Left lung (tissue), 10 donors: ENCODE data around the gene COBL. TPM values are rescaled to one million over a fixed set of nuclear protein-coding genes. Genes with fewer than 3 reads are reported as not detected.

Experiments used
- ATAC-seq: fragments of 200-7000 bp; cut with Tn5 transposase; one replicate; pipeline ENCODE4 v1.9.1; 2020; ENCODE audit warnings: moderate library complexity
- DNase-seq, 4 donors: peaks; one replicate each; pipeline ENCODE4 v3.0.0-alpha.2; 2013 to 2020
- H3K27ac ChIP-seq, 2 donors: fragments of 200-600 bp; sonication (generic) in 1 of 2; one replicate each; pipeline versions ENCODE4 v1.5.0 to v1.8.0; 2020 to 2021
- H3K27me3 ChIP-seq, 2 donors: fragments of 200-600 bp; sonication (generic) in 1 of 2; one replicate each; pipeline versions ENCODE4 v1.5.0 to v1.8.0; 2020 to 2021
- H3K36me3 ChIP-seq, 2 donors: fragments of 200-600 bp; sonication (generic) in 1 of 2; one replicate each; pipeline versions ENCODE4 v1.5.0 to v1.8.0; 2020 to 2021
- H3K4me1 ChIP-seq, 2 donors: fragments of 200-600 bp; one replicate each; pipeline ENCODE4 v1.8.0; 2021
- H3K4me3 ChIP-seq, 2 donors: fragments of 200-600 bp; sonication (generic) in 1 of 2; one replicate each; pipeline versions ENCODE4 v1.5.0 to v1.8.0; 2020 to 2021; ENCODE audit warnings: mild to moderate bottlenecking in 1 of 2
- H3K9me3 ChIP-seq, 2 donors: fragments of 200-600 bp; sonication (generic) in 1 of 2; one replicate each; pipeline versions ENCODE4 v1.5.0 to v1.8.0; 2020 to 2021
- CTCF ChIP-seq, 2 donors: fragments of 200-600 bp; sonication (generic) in 1 of 2; IDR thresholded peaks; one replicate each; pipeline versions ENCODE4 v1.5.0 to v1.8.0; 2021; ENCODE audit warnings: antibody characterized with exemption in 2 of 2
- intact Hi-C, 2 donors: fragments of 100-400 bp; cut with DNase I; formaldehyde crosslinking; loops; one replicate each; pipeline versions ENCODE4 v1.11.2 to v1.14.2; 2022
- polyA plus RNA-seq, 6 donors: library from polyadenylated mRNA; unstranded; fragments of 120-200 nt; gene quantifications; one replicate each; pipeline ENCODE4 v1.2.1, GENCODE V29; 2013; ENCODE audit not compliant: insufficient read length in 6 of 6
- total RNA-seq, 2 donors: library from RNA; stranded (reverse); fragmentation: NEBNext Ultra II Directional; extraction: Animal tissue kit (Norgen Biotek cat#: 25700); gene quantifications; one replicate each; pipeline ENCODE4 v1.2.1, GENCODE V29; 2021
- donor health status: DM: no; HTN: yes; CAD: no.
- donor health status: DM: no; HTN: no; CAD: no.

COBL gene
- total and polyA plus RNA-seq, 8 donors = 3.6 to 36.1 (median 6.4) TPM

GRCh38 chr7:51139796-51140195 lies 176.8 kb downstream of the COBL start:
- intact Hi-C loops = loop anchor here in 1 of 2 donors (10.0 kb wide), 1 partner anchor 675 kb away; no protein-coding TSS in a partner anchor

GRCh38 chr7:51138123-51139085 lies 178.2 kb downstream of the COBL start:
- no peak for TF ChIP-seq CTCF (IDR thresholded peaks at IDR 0.05)
- Histone ChIP-seq H3K27ac (no peak overlapping the region), H3K27me3 (no peaks in the 10 kb centered on the region), H3K36me3 (no peaks in the 10 kb centered on the region), H3K9me3 (no peaks in the 10 kb centered on the region), H3K4me1 (no peaks in the 10 kb centered on the region), H3K4me3 (no peak overlapping the region)
- intact Hi-C loops = no loop called here
- DNase-seq (no peak), ATAC-seq (no peak)

More at GRCh38 chr7:51139796-51140195, 176.8 kb downstream of the COBL start:
- Histone ChIP-seq H3K4me3 (no peak overlapping the region), H3K27ac (no peak overlapping the region), H3K27me3 (no peaks in the 10 kb centered on the region), H3K36me3 (no peaks in the 10 kb centered on the region), H3K4me1 (no peaks in the 10 kb centered on the region), H3K9me3 (no peaks in the 10 kb centered on the region)
- ATAC-seq (no peak), DNase-seq (no peak)
- no peak for TF ChIP-seq CTCF (IDR thresholded peaks at IDR 0.05)

GRCh38 chr7:51135576-51135975 lies 181.0 kb downstream of the COBL start:
- no peaks in the 10 kb centered on the region for H3K4me1 ChIP-seq
- H3K36me3 ChIP-seq = no peaks in the 10 kb centered on the region
- H3K4me3 ChIP-seq = no peak overlapping the region
- ATAC-seq (no peak), DNase-seq (no peak)
- no peak for TF ChIP-seq CTCF (IDR thresholded peaks at IDR 0.05)
- no peak overlapping the region for H3K27ac ChIP-seq
- no peaks in the 10 kb centered on the region for H3K9me3 ChIP-seq
- intact Hi-C loops = no loop called here
- H3K27me3 ChIP-seq = no peaks in the 10 kb centered on the region

GRCh38 chr7:51134013-51134441 lies 182.6 kb downstream of the COBL start:
- H3K27ac ChIP-seq = no peak overlapping the region
- no peak overlapping the region for H3K4me3 ChIP-seq
- TF ChIP-seq CTCF (IDR thresholded peaks at IDR 0.05) = no peak
- H3K9me3 ChIP-seq = no peaks in the 10 kb centered on the region
- no peak for DNase-seq
- no peaks in the 10 kb centered on the region for H3K36me3 ChIP-seq
- intact Hi-C loops = no loop called here
- no peaks in the 10 kb centered on the region for H3K4me1 ChIP-seq
- ATAC-seq = no peak
- H3K27me3 ChIP-seq = no peaks in the 10 kb centered on the region

- Histone ChIP-seq H3K4me3 (no peak overlapping the region), H3K9me3 (no peaks in the 10 kb centered on the region), H3K27ac (no peak overlapping the region), H3K4me1 (no peaks in the 10 kb centered on the region), H3K27me3 (no peaks in the 10 kb centered on the region), H3K36me3 (no peaks in the 10 kb centered on the region)
- TF ChIP-seq CTCF (IDR thresholded peaks at IDR 0.05) = no peak
- ATAC-seq (no peak), DNase-seq (no peak)
- intact Hi-C loops = no loop called here
Observed at GRCh38 chr7:51132661-51133060, 183.9 kb downstream of the COBL start.
